ENCODE data around the gene KCNJ3.
A peak's percentile ranks its signal among the peaks of the same experiment; 100 is the strongest.

The KCNJ3 gene

GRCh38 chr2:154681741-154682140, 16.8 kb upstream of the KCNJ3 start:
- TF ChIP-seq, protein P1, sequence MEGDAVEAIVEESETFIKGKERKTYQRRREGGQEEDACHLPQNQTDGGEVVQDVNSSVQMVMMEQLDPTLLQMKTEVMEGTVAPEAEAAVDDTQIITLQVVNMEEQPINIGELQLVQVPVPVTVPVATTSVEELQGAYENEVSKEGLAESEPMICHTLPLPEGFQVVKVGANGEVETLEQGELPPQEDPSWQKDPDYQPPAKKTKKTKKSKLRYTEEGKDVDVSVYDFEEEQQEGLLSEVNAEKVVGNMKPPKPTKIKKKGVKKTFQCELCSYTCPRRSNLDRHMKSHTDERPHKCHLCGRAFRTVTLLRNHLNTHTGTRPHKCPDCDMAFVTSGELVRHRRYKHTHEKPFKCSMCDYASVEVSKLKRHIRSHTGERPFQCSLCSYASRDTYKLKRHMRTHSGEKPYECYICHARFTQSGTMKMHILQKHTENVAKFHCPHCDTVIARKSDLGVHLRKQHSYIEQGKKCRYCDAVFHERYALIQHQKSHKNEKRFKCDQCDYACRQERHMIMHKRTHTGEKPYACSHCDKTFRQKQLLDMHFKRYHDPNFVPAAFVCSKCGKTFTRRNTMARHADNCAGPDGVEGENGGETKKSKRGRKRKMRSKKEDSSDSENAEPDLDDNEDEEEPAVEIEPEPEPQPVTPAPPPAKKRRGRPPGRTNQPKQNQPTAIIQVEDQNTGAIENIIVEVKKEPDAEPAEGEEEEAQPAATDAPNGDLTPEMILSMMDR (IDR thresholded peaks at IDR 0.05; ENCODE audit: low read depth, low read length) = no peak
- no peak for DNase-seq (ENCODE audit: low read depth in 2 of 2)
- no peak overlapping the region for H3K4me3 ChIP-seq (replicated peaks in 1 of 2; ENCODE audit: low read depth in 2 of 2, low read length in 2 of 2)

DNA sequence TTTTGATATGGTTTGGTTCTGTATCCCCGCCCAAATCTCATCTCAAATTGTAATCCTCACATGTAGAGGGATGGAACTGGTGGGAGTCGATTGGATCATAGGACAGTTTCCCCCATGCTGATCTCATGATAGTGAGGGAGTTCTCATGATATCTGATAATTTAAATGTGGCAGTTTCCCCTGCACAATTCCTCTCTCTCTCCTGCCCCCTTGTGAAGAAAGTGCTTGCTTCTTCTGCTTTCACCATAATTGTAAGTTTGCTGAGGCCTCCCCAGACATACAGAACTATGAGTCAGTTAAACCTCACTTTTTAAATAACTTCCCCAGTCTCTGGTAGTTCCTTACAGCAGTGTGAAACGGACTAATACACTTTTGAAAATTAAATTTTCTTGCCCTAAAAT, 12.3 kb upstream of the KCNJ3 start:
- TF ChIP-seq, protein P1 (IDR thresholded peaks at IDR 0.05; ENCODE audit: low read depth, low read length) = no peak
- DNase-seq (ENCODE audit: low read depth in 2 of 2) = no peak
- no peak overlapping the region for H3K4me3 ChIP-seq (replicated peaks in 1 of 2; ENCODE audit: low read depth in 2 of 2, low read length in 2 of 2)

- H3K4me3 ChIP-seq (replicated peaks in 1 of 2; ENCODE audit: low read depth in 2 of 2, low read length in 2 of 2) = no peak overlapping the region
- DNase-seq (ENCODE audit: low read depth in 2 of 2) = no peak
- TF ChIP-seq, protein P1 (IDR thresholded peaks at IDR 0.05; ENCODE audit: low read depth, low read length) = no peak
Measured at GRCh38 chr2:154688373-154688772, 10.1 kb upstream of the KCNJ3 start.

DNA sequence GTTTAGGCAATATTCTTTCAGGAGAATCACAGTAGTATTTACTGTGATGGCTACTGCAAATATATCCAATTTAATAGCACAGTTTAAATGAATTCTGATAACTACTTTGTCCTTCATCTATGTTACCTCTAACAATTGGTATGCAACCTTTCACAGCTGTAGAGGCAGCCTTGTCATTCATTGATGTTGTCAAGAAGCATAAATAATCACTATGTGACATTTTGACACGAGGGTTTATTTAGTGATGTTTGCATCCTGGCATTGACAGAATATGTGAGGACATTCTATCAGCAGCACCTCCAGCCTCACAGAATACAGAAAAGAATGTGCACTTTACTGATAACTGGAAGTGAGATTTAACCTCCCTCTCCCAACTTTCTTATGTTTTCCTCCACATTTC, 9.3 kb upstream of the KCNJ3 start:
- TF ChIP-seq, protein P1 (IDR thresholded peaks at IDR 0.05; ENCODE audit: low read depth, low read length) = no peak
- H3K4me3 ChIP-seq (replicated peaks in 1 of 2; ENCODE audit: low read depth in 2 of 2, low read length in 2 of 2) = no peak overlapping the region
- DNase-seq (ENCODE audit: low read depth in 2 of 2) = no peak

GRCh38 chr2:154692927-154693326, 5.6 kb upstream of the KCNJ3 start:
- TF ChIP-seq, protein P1 (IDR thresholded peaks at IDR 0.05; ENCODE audit: low read depth, low read length) = no peak

DNA sequence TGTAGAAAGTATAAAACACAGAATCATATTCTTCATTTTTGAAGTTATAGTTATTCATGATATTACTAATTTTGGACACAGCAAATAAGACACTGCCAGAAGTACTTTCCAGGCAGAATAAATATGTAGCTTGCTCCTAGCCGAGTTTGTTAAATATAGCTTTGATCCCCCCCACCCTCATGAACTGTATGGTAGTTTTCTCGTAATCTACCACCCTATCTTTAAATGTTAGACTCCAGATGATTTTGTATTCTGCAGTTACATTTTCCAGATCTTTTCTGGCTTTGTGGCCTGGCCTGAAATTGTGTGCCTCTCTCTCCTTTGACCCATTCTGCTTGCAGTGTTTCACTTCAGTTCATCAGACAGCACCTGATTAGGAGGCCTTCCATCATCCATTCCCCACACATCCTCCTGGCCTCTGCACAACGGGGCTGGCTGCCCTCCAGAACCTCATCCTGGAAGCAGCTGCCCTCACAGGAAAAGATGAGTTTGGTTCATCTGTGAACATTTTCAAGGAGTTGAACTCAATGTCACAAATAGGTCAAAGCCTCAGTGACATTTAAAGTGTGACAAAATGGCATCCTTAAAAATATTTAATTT, 4.7 kb upstream of the KCNJ3 start:
- peak in 1 of 2 donors; percentile 4 for DNase-seq (ENCODE audit: low read depth in 2 of 2)
- TF ChIP-seq, protein P1 (IDR thresholded peaks at IDR 0.05; ENCODE audit: low read depth, low read length) = no peak
- H3K4me3 ChIP-seq (replicated peaks in 1 of 2; ENCODE audit: low read depth in 2 of 2, low read length in 2 of 2) = no peak overlapping the region

More at GRCh38 chr2:154692927-154693326, 5.6 kb upstream of the KCNJ3 start:
- no peak overlapping the region for H3K4me3 ChIP-seq (replicated peaks in 1 of 2; ENCODE audit: low read depth in 2 of 2, low read length in 2 of 2)
- peak; percentile 10 to 18 for DNase-seq (ENCODE audit: low read depth in 2 of 2)

DNA sequence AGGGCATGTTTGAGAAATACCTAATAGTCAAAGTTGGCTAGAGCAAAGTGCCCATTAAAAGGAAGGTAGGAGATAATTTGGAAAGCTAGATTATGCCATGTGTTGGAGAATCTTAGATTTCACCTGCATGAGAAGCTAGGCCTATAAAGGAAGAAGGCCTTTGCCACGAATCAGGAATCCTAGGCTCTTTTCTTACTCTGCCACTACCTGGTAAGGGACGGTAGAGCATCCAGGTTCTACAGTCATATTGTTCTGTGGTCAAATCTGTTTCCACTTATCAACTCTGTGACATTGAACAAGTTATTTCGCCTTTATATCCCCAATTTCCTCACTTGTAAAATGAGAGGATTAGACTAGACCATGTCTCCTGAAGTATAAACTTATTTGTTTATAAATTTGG, 3.6 kb upstream of the KCNJ3 start:
- DNase-seq (ENCODE audit: low read depth in 2 of 2) = no peak

More for the DNA sequence above, 3.6 kb upstream of the KCNJ3 start:
- TF ChIP-seq, protein P1 (IDR thresholded peaks at IDR 0.05; ENCODE audit: low read depth, low read length) = no peak
- H3K4me3 ChIP-seq (replicated peaks in 1 of 2; ENCODE audit: low read depth in 2 of 2, low read length in 2 of 2) = no peak overlapping the region

Data from cardiac fibroblast (primary cell).